HepG2 (cell line): ENCODE measurements around the gene HLA-DRA. TPM values are rescaled to one million over a fixed set of nuclear protein-coding genes. Genes with fewer than 3 reads are reported as not detected.

ENCODE experiments used
- ATAC-seq: fragments of 200-7000 bp; cut with Tn5 transposase; 3 replicates; pipeline ENCODE4 v1.9.1; 2020; ENCODE audit warnings: mild to moderate bottlenecking, moderate library complexity
- BruUV-seq: library from RNA; stranded (reverse); fragments of 400-500 nt; replicated peaks from 2 replicates; lab custom pipeline; 2021; lab: Mats Ljungman, UMichigan
- CTCF ChIA-PET: fragments of 300-600 bp; formaldehyde crosslinking; extraction: SDS; loops from one replicate; lab custom pipeline; 2021; ENCODE audit warnings: low total read pairs, inconsistent platforms, low intra/inter-chr PET ratio; lab: Yijun Ruan, JAX
- POLR2A ChIA-PET: fragments of 350-600 bp; sonication (Branson Sonifier 250); formaldehyde crosslinking; loops from one replicate; lab custom pipeline; 2020; ENCODE audit warnings: antibody characterized with exemption, inconsistent platforms; lab: Yijun Ruan, JAX
- DNase-seq: peaks from one replicate; pipeline ENCODE4 v3.0.0-alpha.2; 2015; ENCODE audit warnings: low spot score
- FAIRE-seq: peaks from 3 replicates; lab custom pipeline; 2011; peaks lifted over from hg19 to GRCh38; lab: Jason Lieb, UNC
- H2AFZ ChIP-seq: one replicate; pipeline ENCODE4 v1.6.1; 2011; ENCODE audit warnings: low read length, inconsistent platforms
- H3K27ac ChIP-seq: fragments of 300-600 bp; 3 replicates; pipeline ENCODE4 v1.8.0; 2011; ENCODE audit warnings: mixed run types, mild to moderate bottlenecking, mixed read lengths, low read length, inconsistent platforms; ENCODE audit not compliant: insufficient read depth; ENCODE audit errors: extremely low read length
- H3K27me3 ChIP-seq, 2 experiments: fragments of 200-600 bp in 1 of 2; 2 replicates in 1 of 2; 3 replicates in 1 of 2; pipeline versions ENCODE4 v1.6.0 to v1.8.0; 2011; ENCODE audit warnings: low read length in 2 of 2, mild to moderate bottlenecking in 2 of 2, moderate library complexity in 2 of 2, inconsistent platforms in 1 of 2; ENCODE audit not compliant: insufficient read depth in 2 of 2, control insufficient read depth in 1 of 2
- H3K36me3 ChIP-seq, 2 experiments: fragments of 200-600 bp in 1 of 2; replicated peaks in 1 of 2; 2 replicates in 1 of 2; 3 replicates in 1 of 2; pipeline versions ENCODE4 v1.5.1 to v1.8.0; 2011; ENCODE audit warnings: low read length in 2 of 2, inconsistent platforms in 1 of 2; ENCODE audit not compliant: insufficient read depth in 2 of 2, control insufficient read depth in 1 of 2
- H3K4me1 ChIP-seq: 2 replicates; pipeline ENCODE4 v1.5.1; 2012; ENCODE audit warnings: low read length, inconsistent platforms; ENCODE audit not compliant: insufficient read depth
- H3K4me2 ChIP-seq: 2 replicates; pipeline ENCODE4 v1.6.0; 2011; ENCODE audit warnings: low read depth, low read length, inconsistent platforms
- H3K4me3 ChIP-seq, 3 experiments: fragments of 200-600 bp in 1 of 3; sonication (generic), shearing (Covaris generic) in 1 of 3; replicated peaks in 1 of 3; 2 replicates each; pipeline ENCODE4 v1.5.1; 2011 to 2016; ENCODE audit warnings: low read length in 3 of 3, inconsistent platforms in 2 of 3, low read depth in 2 of 3, mild to moderate bottlenecking in 2 of 3, control low read depth in 1 of 3, mixed read lengths in 1 of 3; ENCODE audit not compliant: insufficient read depth in 1 of 3
- H3K79me2 ChIP-seq: one replicate; pipeline ENCODE4 v1.6.1; 2011; ENCODE audit warnings: low read length, inconsistent platforms; ENCODE audit not compliant: insufficient read depth
- H3K9ac ChIP-seq: 2 replicates; pipeline ENCODE4 v1.6.0; 2011; ENCODE audit warnings: mild to moderate bottlenecking, low read depth, low read length, inconsistent platforms; ENCODE audit not compliant: insufficient read depth
- H3K9me3 ChIP-seq: 2 replicates; pipeline ENCODE4 v1.5.1; 2012; ENCODE audit warnings: mild to moderate bottlenecking, low read length
- H4K20me1 ChIP-seq: 2 replicates; pipeline ENCODE4 v1.6.0; 2011; ENCODE audit warnings: inconsistent platforms, mild to moderate bottlenecking, low read length, moderate library complexity; ENCODE audit not compliant: insufficient read depth
- EED ChIP-seq: sonication (generic); formaldehyde crosslinking; IDR thresholded peaks from 2 replicates; pipeline ENCODE4 v1.5.0; 2020; ENCODE audit warnings: mild to moderate bottlenecking, missing genetic modification reagents
- FOXA1 ChIP-seq, 2 experiments: fragments of 450-650 bp in 1 of 2; sonication (generic) in 1 of 2; formaldehyde crosslinking in 1 of 2; IDR thresholded peaks; 2 replicates each; pipeline versions ENCODE4 v1.4.0 to v1.6.1; 2016 to 2020; ENCODE audit warnings: missing genetic modification reagents in 1 of 2
- HNF4G ChIP-seq, 2 experiments: sonication (generic) in 1 of 2; formaldehyde crosslinking in 1 of 2; IDR thresholded peaks; 2 replicates each; pipeline versions ENCODE4 v1.4.0 to v1.6.1; 2011 to 2020; ENCODE audit warnings: borderline replicate concordance in 2 of 2, low read depth in 2 of 2, mild to moderate bottlenecking in 2 of 2, low read length in 1 of 2, missing genetic modification reagents in 1 of 2, moderate library complexity in 1 of 2
- JUND ChIP-seq: sonication (generic); formaldehyde crosslinking; IDR thresholded peaks from 2 replicates; pipeline ENCODE4 v1.8.0; 2022; ENCODE audit warnings: mild to moderate bottlenecking, missing genetic modification reagents
- MEIS1 ChIP-seq: sonication (generic); formaldehyde crosslinking; IDR thresholded peaks from 2 replicates; pipeline ENCODE4 v1.9.0; 2021; ENCODE audit warnings: mild to moderate bottlenecking, missing genetic modification reagents, moderate library complexity, borderline replicate concordance
- SMYD3 ChIP-seq: sonication (generic); formaldehyde crosslinking; IDR thresholded peaks from 2 replicates; pipeline ENCODE4 v1.8.1; 2023; ENCODE audit warnings: mild to moderate bottlenecking, missing genetic modification reagents
- ZBTB42 ChIP-seq: sonication (generic); formaldehyde crosslinking; IDR thresholded peaks from 2 replicates; pipeline ENCODE4 v1.5.0; 2020; ENCODE audit warnings: mild to moderate bottlenecking, missing genetic modification reagents
- ZFAT ChIP-seq: sonication (generic); formaldehyde crosslinking; conservative IDR thresholded peaks from 2 replicates; pipeline ENCODE4 v1.8.1; 2023; ENCODE audit warnings: missing genetic modification reagents, inconsistent platforms
- ZNF281 ChIP-seq: sonication (generic); formaldehyde crosslinking; IDR thresholded peaks from 2 replicates; pipeline ENCODE4 v1.4.0; 2020; ENCODE audit warnings: missing genetic modification reagents, borderline replicate concordance
- ZNF337 ChIP-seq: sonication (generic); formaldehyde crosslinking; IDR thresholded peaks from 2 replicates; pipeline ENCODE4 v1.5.1; 2020; ENCODE audit warnings: missing genetic modification reagents, low read depth, mild to moderate bottlenecking, borderline replicate concordance
- ZNF549 ChIP-seq: sonication (generic); formaldehyde crosslinking; IDR thresholded peaks from 2 replicates; pipeline ENCODE4 v1.5.0; 2020; ENCODE audit warnings: missing genetic modification reagents
- ZNF792 ChIP-seq: IDR thresholded peaks from 2 replicates; pipeline ENCODE4 v1.6.1; 2016
- WGBS: methylation state at CpG from one replicate; pipeline ENCODE4 v1.1.6; 2017; ENCODE audit warnings: low lambda C conversion rate; 5-methylcytosine and 5-hydroxymethylcytosine counted together
- in situ Hi-C: cut with HindIII; loops from 2 replicates; pipeline ENCODE4 v1.10.0; 2017; ENCODE audit warnings: low pct_unique_long_range_greater_than_20kb; ENCODE audit not compliant: extremely low pct_ligation_motif_present
- intact Hi-C: fragments of 100-400 bp; cut with micrococcal nuclease; formaldehyde crosslinking; loops from one replicate; pipeline ENCODE4 v1.10.0; 2022; ENCODE audit not compliant: unreplicated experiment
- polyA plus RNA-seq, 8 experiments: library from polyadenylated mRNA; depleted of rRNA in 3 of 8; stranded (reverse) in 7 of 8; unstranded in 1 of 8; fragments of >200 nt; fragmentation: Illumina TruSeq in 4 of 8; extraction: Trizol in 4 of 8; gene quantifications; 2 replicates each; pipeline versions ENCODE4 v1.2.1 to v1.2.3, GENCODE V29; 2011 to 2016; ENCODE audit warnings: low read depth in 4 of 8, missing spikeins in 1 of 8, mixed read lengths in 1 of 8; ENCODE audit not compliant: insufficient read depth in 1 of 8
- total RNA-seq, 5 experiments: library from RNA; depleted of rRNA; stranded (reverse); fragments of >200 nt; fragmentation: Illumina TruSeq; extraction: Trizol; gene quantifications; 2 replicates each; pipeline ENCODE4 v1.2.3, GENCODE V29; 2016; ENCODE audit warnings: low read depth in 1 of 5
- TF ChIP-seq, protein P1 (sequence below): sonication (generic); formaldehyde crosslinking; IDR thresholded peaks from 2 replicates; pipeline ENCODE4 v1.4.0; 2020; ENCODE audit warnings: missing genetic modification reagents, mild to moderate bottlenecking, borderline replicate concordance
- TF ChIP-seq, protein P2 (sequence below): sonication (generic); formaldehyde crosslinking; IDR thresholded peaks from 2 replicates; pipeline ENCODE4 v1.5.0; 2020; ENCODE audit warnings: mild to moderate bottlenecking, low read depth, missing genetic modification reagents, borderline replicate concordance

Gene HLA-DRA
- total and polyA plus RNA-seq, 2 of the 13 experiments (the other 11 are each of a cell fraction or from before 2014, with no cell fraction given) = not detected

DNA sequence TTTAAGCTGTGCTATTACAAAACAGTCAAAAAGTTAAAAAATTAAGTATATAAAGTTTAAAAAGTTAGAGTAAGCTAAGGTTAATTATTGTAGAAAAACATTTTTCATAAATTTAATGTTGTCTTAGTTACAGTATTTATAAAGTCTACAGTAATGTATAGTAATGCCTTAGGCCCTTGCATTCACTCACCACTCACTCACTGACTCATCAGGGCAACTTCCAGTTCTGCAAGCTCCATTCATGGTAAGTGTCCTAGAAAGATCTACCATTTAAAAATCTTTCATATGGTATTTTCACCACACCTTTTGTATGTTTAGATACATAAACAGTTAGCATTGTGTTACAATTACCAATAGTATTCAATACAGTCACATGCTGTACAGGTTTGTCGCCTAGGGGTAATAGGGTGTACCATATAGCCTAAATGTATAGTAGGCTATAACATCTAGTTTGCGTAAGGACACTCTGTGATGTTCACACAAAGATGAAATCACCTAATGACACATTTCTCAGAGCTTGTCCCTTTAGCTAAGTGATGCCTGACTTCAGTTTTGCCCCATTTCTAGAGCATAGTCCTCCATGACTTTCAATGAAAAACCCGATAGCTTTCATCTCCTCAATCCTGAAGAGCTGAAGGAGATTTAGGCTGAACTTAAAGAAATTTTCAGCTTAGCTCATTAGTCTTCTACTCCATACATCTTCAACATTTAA is 14.9 kb upstream of the HLA-DRA start (continued):
- no peak for TF ChIP-seq ZNF281
- no peak for TF ChIP-seq ZNF337 (CRISPR knock-in tag)

- no peak overlapping the region for H3K9ac ChIP-seq
- WGBS = 16% methylated on average over 4 of the region's 4 CpGs
- no TSS peak for BruUV-seq
- intact Hi-C loops (no loop called here), in situ Hi-C loops (no loop called here)
- ATAC-seq (no peak), DNase-seq (no peak), FAIRE-seq (no peak)
- no peak overlapping the region for H3K27ac ChIP-seq
- H3K27me3 ChIP-seq = 0 out of 5 replicates have a peak, but pooled peaks cover 0 to 4% of the 10 kb centered on the region in 2 experiments
- no peak overlapping the region for H3K4me3 ChIP-seq
- H3K4me2 ChIP-seq = no peak overlapping the region
- H3K9me3 ChIP-seq = no peaks in the 10 kb centered on the region; the same call in 1 of the 2 replicates
- ChIA-PET POLR2A (no interaction called here), CTCF (no interaction called here)
- H3K36me3 ChIP-seq = no peaks in the 10 kb centered on the region
- H3K79me2 ChIP-seq = no peaks in the 10 kb centered on the region
- H2AFZ ChIP-seq = no peak overlapping the region
- peaks cover 8% of the 10 kb centered on the region for H3K4me1 ChIP-seq
- TF ChIP-seq HNF4G (IDR thresholded peaks at IDR 0.05; ENCODE audit: borderline replicate concordance, low read depth, low read length) (0 out of 2 replicates have a peak, but pooled peaks have one; percentile 24), HNF4G (CRISPR knock-in tag; IDR thresholded peaks at IDR 0.05; ENCODE audit: borderline replicate concordance, low read depth) (no peak), SMYD3 (no peak), ZFAT (CRISPR knock-in tag) (no peak), MEIS1 (no peak), ZBTB42 (no peak), ZNF337 (CRISPR knock-in tag) (no peak), ZNF549 (no peak), FOXA1 (IDR thresholded peaks at IDR 0.05) (no peak), FOXA1 (CRISPR knock-in tag; IDR thresholded peaks at IDR 0.05) (no peak), ZNF792 (CRISPR knock-in tag) (peak; percentile 100), EED (CRISPR knock-in tag) (no peak), JUND (CRISPR knock-in tag) (no peak)
- TF ChIP-seq, protein P1, sequence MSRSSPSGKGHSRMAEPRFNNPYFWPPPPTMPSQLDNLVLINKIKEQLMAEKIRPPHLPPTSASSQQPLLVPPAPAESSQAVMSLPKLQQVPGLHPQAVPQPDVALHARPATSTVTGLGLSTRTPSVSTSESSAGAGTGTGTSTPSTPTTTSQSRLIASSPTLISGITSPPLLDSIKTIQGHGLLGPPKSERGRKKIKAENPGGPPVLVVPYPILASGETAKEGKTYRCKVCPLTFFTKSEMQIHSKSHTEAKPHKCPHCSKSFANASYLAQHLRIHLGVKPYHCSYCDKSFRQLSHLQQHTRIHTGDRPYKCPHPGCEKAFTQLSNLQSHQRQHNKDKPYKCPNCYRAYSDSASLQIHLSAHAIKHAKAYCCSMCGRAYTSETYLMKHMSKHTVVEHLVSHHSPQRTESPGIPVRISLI = peak; percentile 23; the same call in 1 of the 2 replicates
- TF ChIP-seq, protein P2, sequence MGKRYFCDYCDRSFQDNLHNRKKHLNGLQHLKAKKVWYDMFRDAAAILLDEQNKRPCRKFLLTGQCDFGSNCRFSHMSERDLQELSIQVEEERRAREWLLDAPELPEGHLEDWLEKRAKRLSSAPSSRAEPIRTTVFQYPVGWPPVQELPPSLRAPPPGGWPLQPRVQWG (CRISPR knock-in tag) = no peak
- H4K20me1 ChIP-seq = no peaks in the 10 kb centered on the region
Observed at GRCh38 chr6:32426338-32426737, 13.3 kb upstream of the HLA-DRA start.
